GM12801 (cell line): ENCODE measurements around the gene FUBP1.

Experiments
- TF ChIP-seq, protein P1 (sequence below): IDR thresholded peaks from one replicate; pipeline ENCODE4 v1.5.1; 2011; ENCODE audit warnings: control low read depth; ENCODE audit not compliant: insufficient read length; ENCODE audit errors: extremely low read depth

Gene FUBP1, protein sequence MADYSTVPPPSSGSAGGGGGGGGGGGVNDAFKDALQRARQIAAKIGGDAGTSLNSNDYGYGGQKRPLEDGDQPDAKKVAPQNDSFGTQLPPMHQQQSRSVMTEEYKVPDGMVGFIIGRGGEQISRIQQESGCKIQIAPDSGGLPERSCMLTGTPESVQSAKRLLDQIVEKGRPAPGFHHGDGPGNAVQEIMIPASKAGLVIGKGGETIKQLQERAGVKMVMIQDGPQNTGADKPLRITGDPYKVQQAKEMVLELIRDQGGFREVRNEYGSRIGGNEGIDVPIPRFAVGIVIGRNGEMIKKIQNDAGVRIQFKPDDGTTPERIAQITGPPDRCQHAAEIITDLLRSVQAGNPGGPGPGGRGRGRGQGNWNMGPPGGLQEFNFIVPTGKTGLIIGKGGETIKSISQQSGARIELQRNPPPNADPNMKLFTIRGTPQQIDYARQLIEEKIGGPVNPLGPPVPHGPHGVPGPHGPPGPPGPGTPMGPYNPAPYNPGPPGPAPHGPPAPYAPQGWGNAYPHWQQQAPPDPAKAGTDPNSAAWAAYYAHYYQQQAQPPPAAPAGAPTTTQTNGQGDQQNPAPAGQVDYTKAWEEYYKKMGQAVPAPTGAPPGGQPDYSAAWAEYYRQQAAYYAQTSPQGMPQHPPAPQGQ

DNA sequence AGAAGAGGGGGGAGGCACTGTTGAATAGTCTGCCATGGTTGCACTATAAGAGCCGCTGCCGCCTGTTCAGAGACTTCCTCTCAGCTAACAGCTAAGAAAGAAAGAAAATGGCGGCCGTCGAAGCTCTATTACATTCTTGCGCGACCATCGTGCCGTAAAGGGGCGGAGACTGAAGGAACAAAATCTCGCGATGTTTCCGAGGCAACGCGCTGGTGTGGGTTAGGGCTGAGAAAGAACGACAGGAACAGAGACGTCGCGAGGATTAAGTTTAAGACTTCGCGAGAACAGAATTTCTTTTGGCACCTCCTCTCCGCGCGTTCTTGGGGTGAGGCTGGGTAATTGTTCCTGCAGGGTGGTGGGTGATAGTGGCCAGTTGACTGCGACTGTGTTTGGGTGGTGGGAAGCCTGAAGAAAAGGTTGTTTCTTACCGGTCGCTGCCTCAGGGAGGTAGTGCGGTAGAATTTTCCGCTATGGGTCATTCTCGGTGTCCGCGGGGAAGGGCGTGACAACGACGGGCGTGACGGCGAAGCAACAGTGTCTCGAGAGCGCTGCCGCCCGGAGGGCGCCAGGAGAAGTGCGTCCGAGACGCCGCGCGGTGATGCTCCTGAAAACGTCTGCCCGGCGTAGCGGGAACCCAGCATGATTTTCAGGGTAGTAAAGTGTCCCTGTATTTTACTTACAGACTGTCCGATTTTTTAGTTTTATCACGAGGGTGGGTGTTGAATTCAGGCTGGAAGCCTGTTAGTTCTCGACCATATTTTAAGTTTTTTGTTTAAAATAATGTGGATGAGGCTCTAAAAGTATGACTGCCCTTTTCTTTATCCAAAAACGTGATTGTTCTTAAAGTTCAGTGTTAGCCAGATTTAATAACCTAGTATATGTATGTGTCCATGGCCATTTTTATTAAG is at the start of gene FUBP1:
FUBP1 (minus strand) TSS at position 104 of the 908 bp plus-strand sequence; CDS start at position 36, 68 bp downstream.
- TF ChIP-seq, protein P1, sequence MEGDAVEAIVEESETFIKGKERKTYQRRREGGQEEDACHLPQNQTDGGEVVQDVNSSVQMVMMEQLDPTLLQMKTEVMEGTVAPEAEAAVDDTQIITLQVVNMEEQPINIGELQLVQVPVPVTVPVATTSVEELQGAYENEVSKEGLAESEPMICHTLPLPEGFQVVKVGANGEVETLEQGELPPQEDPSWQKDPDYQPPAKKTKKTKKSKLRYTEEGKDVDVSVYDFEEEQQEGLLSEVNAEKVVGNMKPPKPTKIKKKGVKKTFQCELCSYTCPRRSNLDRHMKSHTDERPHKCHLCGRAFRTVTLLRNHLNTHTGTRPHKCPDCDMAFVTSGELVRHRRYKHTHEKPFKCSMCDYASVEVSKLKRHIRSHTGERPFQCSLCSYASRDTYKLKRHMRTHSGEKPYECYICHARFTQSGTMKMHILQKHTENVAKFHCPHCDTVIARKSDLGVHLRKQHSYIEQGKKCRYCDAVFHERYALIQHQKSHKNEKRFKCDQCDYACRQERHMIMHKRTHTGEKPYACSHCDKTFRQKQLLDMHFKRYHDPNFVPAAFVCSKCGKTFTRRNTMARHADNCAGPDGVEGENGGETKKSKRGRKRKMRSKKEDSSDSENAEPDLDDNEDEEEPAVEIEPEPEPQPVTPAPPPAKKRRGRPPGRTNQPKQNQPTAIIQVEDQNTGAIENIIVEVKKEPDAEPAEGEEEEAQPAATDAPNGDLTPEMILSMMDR = no peak

DNA sequence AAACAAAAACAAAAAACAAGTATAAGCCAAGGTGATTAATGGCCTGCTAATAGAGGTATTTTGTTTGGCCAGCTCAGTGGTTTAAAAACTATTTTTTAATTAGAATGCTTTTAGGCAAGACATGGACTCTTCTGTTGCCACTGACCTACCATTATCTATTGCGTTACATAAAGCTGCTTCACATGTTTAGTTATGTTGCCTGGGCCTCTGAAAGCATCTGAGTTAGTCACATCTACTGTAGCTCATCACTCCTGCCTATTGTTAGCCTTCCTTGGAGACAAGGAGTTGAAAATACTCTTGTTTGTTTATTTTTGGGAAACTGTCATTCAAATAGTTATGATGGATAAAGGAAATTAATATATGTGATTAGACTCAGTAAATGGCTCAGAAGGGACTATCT is 40.2 kb upstream of the FUBP1 start:
- TF ChIP-seq, protein P1 = no peak

DNA sequence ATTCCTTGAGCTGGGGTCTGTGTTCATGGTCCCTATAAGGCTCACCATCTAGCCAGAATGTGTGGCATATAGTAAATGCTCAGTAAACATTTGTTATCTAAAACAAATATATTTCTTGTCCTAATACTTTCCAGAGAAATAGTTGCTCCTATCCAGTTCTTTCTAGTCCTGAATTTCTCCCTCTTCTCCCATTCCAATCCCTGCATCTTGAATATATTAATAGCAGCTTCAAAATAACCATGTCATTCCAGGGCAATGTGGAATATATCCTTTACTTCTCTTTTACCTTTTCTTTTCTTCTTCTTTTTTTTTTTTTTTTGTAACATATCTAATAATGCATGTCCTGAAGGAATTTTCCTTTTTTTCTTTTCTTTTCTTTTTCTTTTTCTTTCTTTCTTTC is 36.3 kb upstream of the FUBP1 start:
- TF ChIP-seq, protein P1 = no peak

DNA sequence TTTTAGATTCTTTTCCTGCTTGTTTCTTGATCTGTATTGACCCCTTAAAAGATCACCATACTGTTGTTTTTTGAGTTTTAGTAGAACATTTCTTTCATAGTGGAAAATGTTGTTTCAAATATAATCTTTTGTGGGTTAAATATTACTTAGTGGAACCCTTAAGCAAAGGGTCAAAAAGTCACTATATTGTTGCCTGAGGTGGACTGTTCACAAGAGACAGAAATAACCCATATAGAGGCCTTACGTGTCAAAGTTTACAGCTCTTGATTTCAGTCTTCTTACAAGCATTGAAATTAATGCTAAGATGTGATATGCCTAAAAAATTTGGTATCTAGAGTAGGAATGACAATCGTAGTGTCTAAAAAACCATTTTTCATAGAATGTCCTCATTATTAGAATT is 32.2 kb upstream of the FUBP1 start:
- TF ChIP-seq, protein P1 = no peak

DNA sequence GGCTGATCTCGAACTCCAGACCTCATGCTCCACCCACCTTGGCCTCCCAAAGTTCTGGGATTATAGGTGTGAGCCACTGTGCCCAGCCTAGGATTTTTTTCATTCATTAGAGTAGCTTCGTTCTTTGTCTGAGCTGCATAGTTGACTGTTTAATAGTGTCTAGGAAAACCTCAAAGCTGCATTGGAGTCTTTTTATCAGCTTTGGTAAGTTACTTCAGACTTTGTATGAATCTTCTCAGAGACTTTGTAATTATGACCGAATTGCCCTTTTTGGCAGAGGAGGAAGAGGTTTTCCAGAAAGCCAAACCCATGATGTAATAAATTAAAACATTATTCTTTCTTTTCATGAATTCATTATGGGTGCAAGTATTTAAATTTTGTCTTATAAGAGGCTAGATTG is 31.0 kb upstream of the FUBP1 start:
- TF ChIP-seq, protein P1 = no peak

DNA sequence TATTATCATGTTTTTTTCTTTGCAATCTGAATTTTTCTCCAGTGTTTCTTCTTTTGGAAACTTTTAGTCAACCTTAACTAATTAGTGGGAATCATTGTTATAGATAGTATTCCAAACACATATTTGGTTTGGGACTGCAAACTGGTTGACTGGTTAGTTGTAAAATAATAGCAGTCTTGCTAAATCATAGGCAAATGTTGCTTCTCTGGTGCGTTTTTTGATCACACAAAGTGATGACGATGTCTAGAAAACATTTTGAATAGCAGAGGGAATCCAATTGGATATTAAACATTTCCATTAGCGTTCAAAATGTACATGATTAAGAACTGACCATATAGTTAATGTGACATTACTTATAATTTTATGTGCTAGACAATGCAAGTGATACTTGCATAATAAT is 30.4 kb upstream of the FUBP1 start:
- TF ChIP-seq, protein P1 = no peak

DNA sequence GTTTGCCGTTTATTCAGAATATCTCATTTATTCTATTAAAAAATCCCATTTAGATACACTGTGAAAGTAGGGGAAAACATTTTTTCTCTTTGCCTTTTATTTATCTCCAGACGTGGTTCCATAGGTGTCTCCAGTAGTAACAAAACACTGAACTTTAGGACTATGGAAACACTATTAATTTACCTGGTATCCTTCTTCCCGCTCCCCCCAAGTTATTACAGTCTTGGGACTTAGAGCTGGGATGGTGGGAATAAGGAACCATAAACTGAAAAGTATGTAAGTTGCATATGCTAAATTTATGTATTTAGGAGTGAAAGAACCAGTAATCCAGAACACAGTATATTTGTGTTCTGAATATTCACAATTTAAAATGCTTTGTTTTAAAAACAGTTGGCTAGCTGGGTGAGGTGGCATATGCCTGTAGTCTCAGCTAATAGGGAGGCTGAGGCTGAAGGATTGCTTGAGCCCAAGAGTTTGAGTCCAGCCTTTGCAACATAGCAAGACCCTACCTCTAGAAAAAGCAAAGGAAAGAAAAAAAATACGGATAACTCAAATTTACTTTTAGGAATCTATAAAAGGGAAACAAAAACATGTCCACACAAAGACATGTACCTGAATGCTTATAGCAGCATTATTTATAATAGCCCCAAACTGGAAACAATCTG is 28.9 kb upstream of the FUBP1 start:
- TF ChIP-seq, protein P1 = no peak
